Activated naive CD4-positive, alpha-beta T cell treated with anti-CD3 and anti-CD28 coated beads, Interleukin-2, amount 50 U/mL, for 72 hours (primary cell): ENCODE data around the gene ULK4. TPM values are rescaled to one million over a fixed set of nuclear protein-coding genes. Genes with fewer than 3 reads are reported as not detected.
"Not testable (repeated sequence)": the region's sequence is repeated elsewhere in the genome, so short reads cannot be mapped to it uniquely, and the experiment has no call there.

Experiments
- ATAC-seq, 2 donors: fragments of 150-1000 bp; cut with Tn5 transposase; 2 replicates each; pipeline ENCODE4 v1.10.0; 2021; ENCODE audit warnings: mild to moderate bottlenecking in 2 of 2, moderate library complexity in 2 of 2
- DNase-seq, 2 donors: peaks; one replicate each; pipeline ENCODE4 v3.0.0; 2021 to 2022; ENCODE audit warnings: low spot score in 2 of 2
- H3K27ac Mint-ChIP-seq, 2 donors: one replicate each; pipeline ENCODE4 v1.8.0; 2022; ENCODE audit warnings: mild to moderate bottlenecking in 2 of 2, mixed read lengths in 2 of 2
- H3K36me3 Mint-ChIP-seq, 2 donors: one replicate each; pipeline ENCODE4 v1.8.0; 2022; ENCODE audit warnings: mixed read lengths in 2 of 2
- H3K9me3 Mint-ChIP-seq, 2 donors: one replicate each; pipeline ENCODE4 v1.8.0; 2022; ENCODE audit warnings: mixed read lengths in 2 of 2
- total RNA-seq, 2 donors: library from RNA; stranded (reverse); gene quantifications; one replicate each; pipeline ENCODE4 v1.2.3, GENCODE V29; 2022

The ULK4 gene
- total RNA-seq, 2 donors from 2014 or later = 8.1 to 8.9 TPM

GRCh38 chr3:41578798-41579197, 383.1 kb downstream of the ULK4 start:
- DNase-seq (no peak), ATAC-seq (no peak)
- H3K27ac Mint-ChIP-seq = no peak overlapping the region
- no peaks in the 10 kb centered on the region for H3K36me3 Mint-ChIP-seq
- H3K9me3 Mint-ChIP-seq = no peaks in the 10 kb centered on the region

DNA sequence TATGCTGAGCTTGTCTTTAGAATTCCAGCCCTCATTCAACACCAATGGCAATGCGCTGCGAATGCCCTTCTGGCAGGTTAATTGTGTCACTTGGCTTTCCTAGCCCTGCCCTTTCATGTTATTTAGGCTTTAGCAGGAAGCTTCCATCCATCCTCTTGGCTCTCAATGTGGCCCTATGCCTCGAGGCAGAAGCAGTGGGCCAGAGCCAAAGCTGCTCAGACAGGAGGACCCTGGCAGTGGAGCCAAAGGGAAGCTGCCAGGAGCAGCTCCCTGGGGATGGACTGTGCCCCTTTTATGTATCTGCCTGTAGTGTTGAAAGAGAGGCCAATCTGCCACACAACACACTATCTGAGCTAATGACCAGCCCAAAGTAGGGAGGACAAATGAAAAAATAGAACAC, 386.2 kb downstream of the ULK4 start:
- ATAC-seq (no peak), DNase-seq (no peak)
- H3K9me3 Mint-ChIP-seq = no peaks in the 10 kb centered on the region
- no peaks in the 10 kb centered on the region for H3K36me3 Mint-ChIP-seq
- no peak overlapping the region for H3K27ac Mint-ChIP-seq

DNA sequence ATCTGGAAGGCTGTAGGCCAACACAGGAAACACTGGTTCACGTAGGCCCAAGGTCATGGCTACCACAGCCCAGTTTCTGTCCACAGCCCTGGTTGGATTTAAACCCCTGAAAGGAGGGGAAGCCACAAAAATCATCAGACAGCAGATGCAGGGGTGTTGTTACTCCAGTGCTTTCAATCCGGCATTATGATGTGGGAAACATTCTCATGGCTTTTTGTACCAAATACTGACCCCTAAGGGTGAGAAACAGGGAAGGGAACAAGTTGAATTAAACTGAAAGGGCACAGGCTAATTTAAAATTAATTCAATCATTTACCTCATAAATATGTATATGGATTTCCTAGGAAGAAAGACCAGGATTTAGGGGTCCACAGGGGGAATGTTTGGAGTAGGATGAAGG, 387.0 kb downstream of the ULK4 start:
- DNase-seq = no peak
- Mint-ChIP-seq H3K36me3 (no peaks in the 10 kb centered on the region), H3K9me3 (no peaks in the 10 kb centered on the region), H3K27ac (no peak overlapping the region)
- no peak for ATAC-seq

DNA sequence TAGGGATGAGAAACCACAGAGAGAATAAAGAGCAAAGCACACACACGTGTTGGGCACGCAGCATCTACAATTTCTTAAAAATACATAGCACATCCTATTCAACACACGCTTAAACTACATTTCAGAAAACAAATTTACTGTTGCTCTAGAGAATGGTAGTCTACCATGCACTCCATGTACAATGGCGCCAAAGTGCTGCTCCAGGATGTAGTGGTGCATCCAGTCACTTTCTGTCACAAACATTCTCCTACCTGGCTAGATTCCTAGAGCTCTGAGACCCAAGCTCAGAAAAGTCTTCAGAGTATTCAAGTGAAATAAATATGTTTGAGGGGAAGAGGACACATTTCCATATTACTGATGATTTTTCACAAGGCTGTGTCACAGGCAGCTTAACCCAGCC, 388.3 kb downstream of the ULK4 start:
- H3K9me3 Mint-ChIP-seq = no peaks in the 10 kb centered on the region
- ATAC-seq (no peak), DNase-seq (no peak)
- H3K36me3 Mint-ChIP-seq = no peaks in the 10 kb centered on the region
- H3K27ac Mint-ChIP-seq = no peak overlapping the region

- Mint-ChIP-seq H3K9me3 (no peaks in the 10 kb centered on the region), H3K36me3 (no peaks in the 10 kb centered on the region)
- no peak for ATAC-seq
These were observed 389.8 kb downstream of the ULK4 start for GRCh38 chr3:41572092-41572491.

GRCh38 chr3:41569632-41570305, 392.1 kb downstream of the ULK4 start:
- DNase-seq (no peak), ATAC-seq (no peak)
- H3K36me3 Mint-ChIP-seq = no peaks in the 10 kb centered on the region
- no peaks in the 10 kb centered on the region for H3K9me3 Mint-ChIP-seq
- H3K27ac Mint-ChIP-seq = no peak overlapping the region

More at GRCh38 chr3:41572092-41572491, 389.8 kb downstream of the ULK4 start:
- H3K27ac Mint-ChIP-seq = peak overlapping the region in 1 of 2 donors; percentile 21
- DNase-seq = no peak

GRCh38 chr3:41565948-41566514, 395.9 kb downstream of the ULK4 start:
- peaks cover 12 to 14% of the 10 kb centered on the region in 2 donors for H3K9me3 Mint-ChIP-seq

GRCh38 chr3:41565003-41565402, 396.9 kb downstream of the ULK4 start:
- Mint-ChIP-seq H3K9me3 (peaks cover 12 to 14% of the 10 kb centered on the region in 2 donors), H3K36me3 (peaks cover 0 to 10% of the 10 kb centered on the region in 2 donors), H3K27ac (peak overlapping the region in 1 of 2 donors; percentile 69)
- DNase-seq = no peak
- ATAC-seq = peak in 1 of 2 donors; percentile 56

More at GRCh38 chr3:41565948-41566514, 395.9 kb downstream of the ULK4 start:
- ATAC-seq = no peak
- Mint-ChIP-seq H3K27ac (no peak overlapping the region), H3K36me3 (peaks cover 0 to 6% of the 10 kb centered on the region in 2 donors)
- DNase-seq = no peak

DNA sequence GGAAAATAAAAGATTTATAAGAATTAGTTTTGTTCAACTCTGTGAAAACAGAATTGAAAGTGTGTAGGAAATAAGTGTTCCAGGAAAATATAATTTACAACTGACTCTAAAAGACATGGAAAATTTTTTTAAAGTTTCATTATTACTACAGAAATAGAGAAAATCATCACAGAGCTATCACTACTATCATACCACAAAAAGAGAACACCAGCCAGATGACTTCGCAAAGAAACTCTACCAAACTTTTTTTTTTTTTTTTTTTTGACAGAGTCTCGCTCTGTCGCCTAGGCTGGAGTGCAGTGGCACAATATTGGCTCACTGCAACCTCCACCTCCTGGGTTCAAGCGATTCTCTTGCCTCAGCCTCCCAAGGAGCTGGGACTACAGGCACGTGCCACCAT, 405.7 kb downstream of the ULK4 start:
- DNase-seq = not testable (repeated sequence)
- peak in 1 of 2 donors; percentile 87 for ATAC-seq
- Mint-ChIP-seq H3K36me3 (peaks cover 21 to 22% of the 10 kb centered on the region in 2 donors), H3K27ac (peak overlapping the region in 1 of 2 donors; percentile 54), H3K9me3 (peaks cover 19 to 26% of the 10 kb centered on the region in 2 donors)

GRCh38 chr3:41532976-41533375, 428.9 kb downstream of the ULK4 start:
- Mint-ChIP-seq H3K36me3 (no peaks in the 10 kb centered on the region), H3K27ac (no peak overlapping the region), H3K9me3 (peaks cover 0 to 3% of the 10 kb centered on the region in 2 donors)
- ATAC-seq (no peak), DNase-seq (no peak)

DNA sequence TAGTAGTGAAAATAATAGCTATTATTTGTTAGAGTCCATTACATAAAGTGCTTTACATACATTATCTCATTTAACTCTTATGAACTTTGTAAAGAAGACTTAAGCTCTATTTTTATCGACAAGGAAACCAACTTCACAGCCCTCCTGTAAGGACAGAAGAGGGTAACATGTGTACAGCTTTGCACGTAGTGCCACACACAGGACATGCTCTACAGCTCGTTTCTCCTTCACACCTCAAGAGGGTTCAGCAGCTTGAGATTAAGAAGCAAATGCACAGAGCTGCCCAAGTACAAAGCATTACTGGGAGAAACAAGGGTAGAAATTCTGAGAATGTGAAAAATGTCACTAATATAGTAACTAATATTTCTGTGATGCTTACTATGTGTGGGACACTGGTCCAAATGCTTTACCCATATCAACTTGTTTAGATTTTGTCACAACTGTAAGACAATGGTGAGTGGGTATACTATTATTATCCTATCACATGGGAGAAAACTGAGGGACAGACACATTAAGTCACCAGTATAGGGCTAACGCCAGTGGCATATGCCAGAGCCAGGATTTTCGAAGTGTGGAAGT, 434.8 kb downstream of the ULK4 start:
- H3K9me3 Mint-ChIP-seq = no peaks in the 10 kb centered on the region
- no peaks in the 10 kb centered on the region for H3K36me3 Mint-ChIP-seq
- no peak for ATAC-seq

GRCh38 chr3:41525303-41526064, 436.4 kb downstream of the ULK4 start:
- ATAC-seq (peak in 1 of 2 donors; percentile 51), DNase-seq (no peak)
- no peak overlapping the region for H3K27ac Mint-ChIP-seq
- no peaks in the 10 kb centered on the region for H3K36me3 Mint-ChIP-seq
- no peaks in the 10 kb centered on the region for H3K9me3 Mint-ChIP-seq

More for the DNA sequence above, 434.8 kb downstream of the ULK4 start:
- no peak overlapping the region for H3K27ac Mint-ChIP-seq
- DNase-seq = no peak

DNA sequence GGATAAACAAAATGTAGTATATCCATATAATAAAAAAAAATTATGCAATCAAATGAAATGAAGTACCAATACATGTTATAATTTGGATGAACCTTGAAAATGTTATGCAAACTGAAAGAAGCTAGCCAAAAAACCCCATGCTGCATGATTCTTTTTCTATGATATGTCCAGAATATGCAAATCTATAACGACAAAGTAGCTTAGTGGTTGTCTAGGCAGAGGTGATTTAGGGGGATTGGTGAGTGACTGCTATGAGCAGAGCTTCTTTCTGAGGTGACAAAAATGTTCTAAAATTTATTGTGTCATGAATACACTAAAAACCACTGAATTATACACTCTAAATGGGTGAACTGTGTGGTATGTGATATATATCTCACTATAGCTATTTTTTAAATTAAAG, 438.0 kb downstream of the ULK4 start:
- DNase-seq = no peak
- no peak for ATAC-seq
- Mint-ChIP-seq H3K27ac (no peak overlapping the region), H3K36me3 (no peaks in the 10 kb centered on the region), H3K9me3 (no peaks in the 10 kb centered on the region)

GRCh38 chr3:41522612-41523011, 439.3 kb downstream of the ULK4 start:
- H3K36me3 Mint-ChIP-seq = no peaks in the 10 kb centered on the region
- no peaks in the 10 kb centered on the region for H3K9me3 Mint-ChIP-seq
- no peak overlapping the region for H3K27ac Mint-ChIP-seq
- no peak for DNase-seq
- no peak for ATAC-seq

- no peak for DNase-seq
- Mint-ChIP-seq H3K9me3 (peaks cover 4 to 7% of the 10 kb centered on the region in 2 donors), H3K36me3 (peaks cover 5 to 8% of the 10 kb centered on the region in 2 donors), H3K27ac (no peak overlapping the region)
- no peak for ATAC-seq
These were observed 440.8 kb downstream of the ULK4 start for GRCh38 chr3:41521010-41521655.

DNA sequence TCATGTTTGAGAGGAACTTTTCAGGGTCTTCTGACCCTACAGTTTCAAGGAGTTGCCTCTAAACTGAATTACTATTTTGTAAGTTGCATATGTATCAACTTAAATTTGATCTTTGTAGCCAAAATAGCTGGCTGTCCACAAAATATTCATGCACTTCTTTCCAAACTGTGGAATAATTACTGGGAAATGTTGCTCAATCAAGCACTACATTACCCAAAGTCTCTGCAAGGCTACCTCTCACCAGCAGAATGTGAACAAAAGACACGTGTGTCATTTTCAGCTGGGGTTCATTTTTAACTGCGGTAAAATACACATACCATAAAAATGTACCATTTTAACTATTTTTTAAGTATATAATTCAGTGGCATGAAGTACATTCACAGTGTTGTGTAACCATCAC, 442.2 kb downstream of the ULK4 start:
- DNase-seq = no peak
- no peak for ATAC-seq
- Mint-ChIP-seq H3K9me3 (peaks cover 4 to 11% of the 10 kb centered on the region in 2 donors), H3K27ac (no peak overlapping the region), H3K36me3 (peaks cover 8 to 11% of the 10 kb centered on the region in 2 donors)
